GM18526 (cell line): ENCODE results near the gene DNM3.

ENCODE experiments used
- POLR2A ChIP-seq: IDR thresholded peaks from 3 replicates; pipeline ENCODE4 v1.6.1; 2011; ENCODE audit not compliant: insufficient read length; ENCODE audit errors: extremely low read depth

DNM3 gene

DNA sequence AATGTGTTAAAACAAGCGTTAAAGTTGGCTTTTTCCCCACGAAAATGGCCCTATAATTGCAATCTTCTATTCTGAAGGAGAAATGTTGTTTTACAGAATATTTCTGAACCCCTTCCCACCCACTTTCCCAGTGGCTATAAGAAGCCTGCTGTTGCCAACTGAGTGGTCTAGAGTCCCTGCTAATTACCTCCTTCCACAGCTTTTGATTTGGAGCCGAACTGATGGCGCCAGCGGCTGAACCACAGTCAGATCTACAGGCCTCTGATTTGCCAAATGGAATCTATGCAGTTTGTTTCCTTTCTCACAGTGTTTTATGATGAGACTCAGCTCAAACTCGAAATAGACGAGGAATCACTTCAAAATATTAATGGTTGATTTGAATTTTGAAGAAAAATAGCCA is 503.1 kb downstream of the DNM3 start:
- no peak for TF ChIP-seq POLR2A

DNA sequence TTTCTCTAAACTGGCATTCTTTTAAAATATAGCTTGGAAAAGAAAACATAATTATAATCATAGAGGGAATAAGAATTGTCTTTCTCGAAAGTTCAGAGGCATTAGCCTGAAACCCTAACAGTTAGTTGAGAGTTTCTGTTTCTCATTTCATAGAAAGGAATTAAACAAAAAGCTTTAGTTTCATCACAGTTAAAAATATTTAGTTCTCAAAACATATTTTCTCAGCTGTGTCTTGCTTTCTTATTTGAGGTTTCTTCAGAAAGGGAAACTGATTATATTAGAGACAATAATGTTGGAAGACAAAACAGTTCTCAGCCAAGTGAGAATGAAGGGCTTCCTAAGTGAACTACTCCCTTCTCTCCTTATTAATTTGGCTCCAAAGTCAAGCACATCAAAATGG is 503.8 kb downstream of the DNM3 start:
- no peak for TF ChIP-seq POLR2A

DNA sequence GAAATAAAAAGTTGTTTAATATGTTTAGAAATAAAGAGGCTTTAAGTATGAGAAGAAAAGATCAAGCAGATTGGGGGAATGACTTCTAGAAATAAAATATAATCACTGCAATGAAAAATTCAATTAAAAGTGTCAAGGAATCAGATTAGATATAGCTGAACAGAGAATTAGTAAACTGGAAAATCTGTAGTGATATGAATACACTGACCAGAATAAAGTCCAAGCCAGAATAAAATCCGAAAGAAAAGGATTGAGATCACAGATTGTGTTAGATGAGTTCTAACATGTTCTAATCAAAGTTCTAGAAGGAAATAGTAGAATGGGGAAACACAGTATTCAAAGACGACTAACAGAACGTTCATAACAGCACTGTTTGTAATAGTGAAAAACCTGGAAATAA is 506.1 kb downstream of the DNM3 start:
- TF ChIP-seq POLR2A: no peak

DNA sequence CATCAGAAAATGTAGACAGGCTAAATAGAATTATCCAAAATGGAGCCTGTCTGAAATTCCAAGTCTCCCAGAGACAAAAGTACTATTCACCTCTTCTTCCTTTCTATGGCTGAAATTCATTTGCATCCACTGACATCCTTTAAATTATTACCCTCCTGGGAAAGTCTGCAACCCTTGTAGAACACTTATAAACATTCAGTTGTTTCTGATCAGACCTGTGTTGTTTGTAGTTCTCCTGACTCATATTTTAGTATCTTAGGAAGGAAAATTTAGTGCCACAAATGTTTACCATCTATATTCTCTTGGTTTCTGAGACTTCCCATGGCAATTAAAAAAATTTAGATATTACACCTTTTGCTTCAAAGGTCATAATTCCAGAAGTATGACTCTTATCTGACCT is 509.6 kb downstream of the DNM3 start:
- TF ChIP-seq POLR2A: no peak

DNA sequence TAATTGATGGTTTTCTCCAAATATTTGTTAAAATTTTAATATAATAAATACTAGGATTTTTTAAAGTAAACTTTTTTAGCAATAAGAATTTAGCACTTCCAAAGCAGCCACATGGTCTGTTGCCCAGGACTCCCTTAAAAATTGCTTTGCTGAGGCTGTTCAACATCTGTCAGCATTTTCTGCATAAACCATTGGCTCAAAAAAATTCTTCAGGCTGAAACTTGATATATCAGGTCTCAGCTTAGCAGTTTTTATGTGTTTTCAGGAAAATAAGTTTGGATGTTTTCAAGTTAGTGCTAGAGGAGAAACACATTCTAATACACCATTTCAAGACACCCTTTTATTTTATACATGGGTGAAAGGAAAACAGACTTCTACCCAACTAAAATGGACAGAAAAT is 510.0 kb downstream of the DNM3 start:
- no peak for TF ChIP-seq POLR2A

DNA sequence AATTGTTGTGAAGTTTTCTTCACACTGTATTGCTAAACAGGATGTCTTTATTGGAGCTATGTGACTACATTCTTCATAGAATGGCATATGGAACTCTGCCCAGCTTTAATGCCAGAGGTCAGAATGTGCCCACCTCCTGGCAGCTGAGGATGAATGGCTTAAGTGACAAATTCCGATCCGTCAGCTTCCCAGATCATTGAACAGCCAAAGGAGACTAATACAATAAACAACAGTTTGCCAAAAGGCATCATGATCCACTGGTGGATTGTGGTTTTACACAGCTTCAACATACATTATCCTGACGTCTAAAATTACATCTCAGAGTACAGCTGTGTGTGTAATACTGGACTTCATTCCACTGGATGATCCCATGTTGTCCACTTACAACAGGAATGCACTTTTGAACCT is 510.5 kb downstream of the DNM3 start:
- TF ChIP-seq POLR2A: no peak

DNA sequence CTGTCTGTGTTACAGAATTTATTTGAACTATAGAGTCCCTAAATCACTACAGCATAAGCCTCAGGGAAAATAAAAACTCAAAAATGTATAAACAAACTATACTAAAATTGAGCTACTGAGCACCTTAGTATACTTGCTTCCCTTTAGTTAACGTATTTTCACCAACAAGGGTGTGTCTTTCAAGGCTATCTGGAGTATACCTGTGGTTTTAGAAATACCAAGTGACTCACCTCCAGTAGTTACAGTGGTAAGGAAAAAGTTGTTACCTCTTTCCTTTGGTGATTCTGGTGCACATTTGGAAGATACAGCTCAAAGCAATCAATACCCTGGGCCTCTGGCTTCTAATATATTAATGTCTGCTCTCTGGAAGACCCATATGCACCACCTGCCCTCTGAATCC is 511.1 kb downstream of the DNM3 start:
- TF ChIP-seq POLR2A: no peak

DNA sequence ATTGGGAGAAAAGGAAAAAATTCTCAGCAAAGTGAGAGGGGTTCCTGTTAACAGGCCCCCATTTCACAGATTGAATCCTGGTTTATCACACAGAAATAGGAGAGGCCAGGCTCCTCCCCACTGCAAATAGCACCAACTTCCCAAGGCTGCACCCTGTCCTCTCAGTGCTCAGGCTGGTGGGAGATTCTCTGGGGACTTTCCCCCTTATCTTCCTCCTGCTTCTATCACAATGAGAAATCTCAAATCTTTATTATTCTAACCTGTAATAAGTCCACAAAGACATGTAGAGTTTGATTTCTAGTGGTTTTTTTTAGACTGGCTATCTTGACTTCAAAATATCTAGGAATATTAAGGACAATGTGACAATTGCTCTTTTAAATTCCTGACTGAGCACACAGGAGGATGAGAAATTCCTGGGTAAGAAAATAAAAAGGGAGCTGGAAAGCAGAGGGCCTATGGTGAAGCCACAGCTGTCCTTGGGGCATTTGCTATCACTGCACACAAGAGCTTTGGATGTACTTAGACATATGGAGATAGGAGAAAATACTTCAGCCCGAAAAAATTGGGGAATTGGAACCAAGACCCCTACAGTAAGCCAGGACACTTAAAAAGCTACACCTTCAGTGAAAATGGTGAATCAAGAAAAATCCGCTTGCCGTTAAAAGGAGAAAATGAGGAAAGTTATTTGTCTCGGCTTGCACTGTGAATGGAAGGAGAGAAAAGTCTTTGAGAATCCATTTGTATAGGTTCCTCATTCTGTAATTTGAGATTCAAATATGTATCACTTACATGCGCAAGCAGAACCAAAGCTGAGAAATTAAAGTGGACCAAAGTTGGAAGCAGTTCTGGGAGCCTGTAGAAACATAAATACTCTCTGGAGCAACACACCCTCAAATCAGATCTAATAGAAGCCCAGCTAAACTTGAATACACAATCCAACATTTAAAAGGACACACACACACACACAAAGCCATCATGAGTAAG is 513.3 kb downstream of the DNM3 start:
- TF ChIP-seq POLR2A: no peak

DNA sequence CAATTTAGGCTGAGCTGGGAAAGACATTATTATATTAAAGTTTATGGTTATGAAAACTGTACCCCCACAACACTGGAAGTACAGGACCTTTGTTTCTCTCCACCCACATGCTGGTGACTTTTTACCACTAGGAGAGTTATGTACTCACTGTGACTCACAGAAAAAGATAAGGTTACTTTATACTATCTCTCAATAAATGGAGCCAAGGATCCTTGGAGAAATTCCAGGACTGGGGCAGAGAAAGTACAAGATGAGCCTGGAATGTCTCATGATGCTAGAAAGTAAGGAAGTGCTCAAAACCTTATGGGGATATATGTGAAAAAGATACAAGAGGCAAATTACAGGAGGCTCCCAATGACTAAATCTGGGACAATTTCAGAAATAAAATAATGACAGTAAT is 515.3 kb downstream of the DNM3 start:
- no peak for TF ChIP-seq POLR2A

DNA sequence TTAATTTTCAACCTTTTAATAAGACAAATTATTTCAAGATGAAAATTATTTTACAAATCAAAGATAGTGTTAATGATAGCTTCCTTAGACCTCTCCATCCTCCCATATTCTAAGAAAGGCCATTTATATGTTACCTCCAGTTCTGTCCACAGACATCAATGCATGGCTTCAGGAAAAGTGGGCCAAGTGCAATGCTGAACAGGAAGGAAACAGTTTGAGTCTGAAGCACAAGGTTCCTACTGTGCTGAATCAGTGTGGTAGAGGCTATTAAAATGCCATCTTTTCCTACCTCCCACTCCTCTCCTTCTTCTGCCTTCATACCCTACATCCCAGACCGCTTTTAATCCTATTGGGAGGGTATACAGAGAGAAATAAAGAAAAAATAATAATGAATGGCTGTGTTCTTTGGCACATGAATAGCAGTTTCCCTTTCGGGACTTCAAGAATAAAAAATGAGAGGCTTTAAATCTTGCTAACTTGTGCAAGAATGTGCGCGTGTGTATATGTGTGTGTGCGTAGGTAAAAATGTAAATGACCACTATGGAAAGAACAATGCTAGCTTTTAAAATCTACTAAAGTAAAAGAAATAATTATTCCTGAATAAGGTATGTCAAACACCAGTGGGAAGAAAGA is 516.6 kb downstream of the DNM3 start:
- no peak for TF ChIP-seq POLR2A

DNA sequence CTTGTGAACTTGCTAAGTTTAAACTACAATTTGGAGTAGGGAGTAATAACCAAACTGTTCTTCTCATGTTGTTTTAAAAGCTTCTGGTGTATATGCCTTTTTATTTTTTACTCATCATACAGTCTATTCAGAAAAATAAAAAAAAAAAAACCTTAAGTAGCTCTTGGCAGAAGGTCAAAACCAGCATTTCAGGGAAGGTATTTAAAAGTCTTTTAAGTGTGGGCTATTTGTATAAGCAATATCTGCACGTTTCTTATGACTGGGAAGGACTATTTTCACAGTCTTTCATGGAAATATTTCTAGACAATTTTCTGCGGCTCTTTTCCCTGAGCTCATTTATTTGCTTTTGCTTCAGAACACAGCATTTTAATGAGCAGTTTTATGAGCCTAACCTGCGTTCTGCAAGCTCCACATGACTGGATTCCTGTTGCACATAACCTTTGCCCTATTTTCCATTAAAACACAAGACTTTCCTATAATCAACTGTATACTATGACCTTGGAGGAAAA is 518.2 kb downstream of the DNM3 start:
- no peak for TF ChIP-seq POLR2A

DNA sequence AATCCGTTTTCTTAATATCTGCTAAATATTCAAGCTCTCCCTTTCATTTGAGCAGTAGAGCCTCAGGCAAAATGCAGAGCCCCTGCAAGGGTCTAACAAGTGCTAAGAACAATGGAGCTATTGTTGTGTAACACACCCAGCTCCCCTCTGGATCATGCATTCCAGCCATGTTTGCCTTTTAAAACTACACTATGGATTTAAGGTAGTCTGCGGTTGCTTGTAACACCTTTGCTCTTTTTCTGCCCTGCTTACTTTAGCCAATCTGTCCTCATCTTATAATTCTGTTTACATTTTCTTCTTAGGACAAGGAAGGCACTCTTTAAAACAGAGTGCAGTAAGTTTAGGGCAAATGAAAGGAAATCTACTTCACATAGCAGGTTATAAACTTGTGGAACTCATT is 519.2 kb downstream of the DNM3 start:
- TF ChIP-seq POLR2A: no peak

DNA sequence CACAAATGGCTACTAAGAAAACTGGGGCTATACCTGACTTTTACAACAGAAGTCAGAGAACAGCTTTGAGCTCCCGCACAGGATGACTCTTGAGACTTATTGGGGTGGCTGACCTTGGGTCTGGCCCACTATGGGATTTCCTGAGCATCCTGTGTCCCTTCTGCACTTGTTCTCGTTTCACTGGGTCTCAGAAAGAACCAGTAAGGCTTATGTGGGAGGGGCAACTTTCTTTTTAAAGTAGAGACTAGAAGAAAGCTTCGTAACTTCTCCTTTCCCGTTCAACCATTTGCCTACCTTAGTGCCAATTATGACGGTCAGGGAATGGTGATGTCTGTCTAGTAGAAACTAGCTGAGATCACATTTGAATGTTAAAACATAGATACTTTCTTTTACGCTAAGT is 519.7 kb downstream of the DNM3 start:
- no peak for TF ChIP-seq POLR2A

DNA sequence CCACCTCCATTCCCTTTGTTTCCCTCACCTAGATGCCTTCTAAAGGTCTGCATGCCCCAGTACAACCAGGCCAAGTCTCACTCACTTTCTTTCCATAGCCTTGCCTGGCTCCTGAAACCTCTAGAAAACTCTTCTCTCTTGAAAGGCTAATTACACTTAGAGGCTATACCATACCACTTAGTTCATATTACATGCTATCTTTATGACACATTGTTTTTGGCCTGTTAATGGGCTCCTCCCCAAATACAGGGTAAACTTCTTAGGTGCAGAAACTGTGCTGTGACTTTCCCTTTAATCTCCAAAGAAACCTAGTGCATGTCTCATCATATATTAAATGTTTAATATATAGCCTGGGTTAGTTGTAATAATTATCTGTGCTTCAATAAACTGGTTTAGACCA is 522.6 kb downstream of the DNM3 start:
- no peak for TF ChIP-seq POLR2A

DNA sequence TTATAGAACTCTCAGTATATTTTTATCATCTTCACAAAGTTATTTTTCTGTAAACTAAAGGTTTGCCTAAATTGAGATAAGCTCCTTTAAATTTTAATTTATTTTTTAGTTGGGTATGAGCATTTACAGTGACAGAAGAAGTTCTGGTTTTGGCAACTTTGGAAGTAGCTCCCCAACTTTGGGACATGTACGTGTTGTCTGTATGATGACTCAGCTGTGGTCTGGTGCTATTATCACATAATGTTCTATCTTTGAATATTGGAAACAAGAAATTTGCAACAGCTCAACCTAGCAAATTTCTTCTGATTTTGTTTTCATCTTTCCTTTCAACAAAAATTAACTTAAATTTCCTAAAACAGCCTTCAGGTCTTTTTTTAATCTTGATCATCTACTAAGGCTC is 532.6 kb downstream of the DNM3 start:
- TF ChIP-seq POLR2A: no peak

DNA sequence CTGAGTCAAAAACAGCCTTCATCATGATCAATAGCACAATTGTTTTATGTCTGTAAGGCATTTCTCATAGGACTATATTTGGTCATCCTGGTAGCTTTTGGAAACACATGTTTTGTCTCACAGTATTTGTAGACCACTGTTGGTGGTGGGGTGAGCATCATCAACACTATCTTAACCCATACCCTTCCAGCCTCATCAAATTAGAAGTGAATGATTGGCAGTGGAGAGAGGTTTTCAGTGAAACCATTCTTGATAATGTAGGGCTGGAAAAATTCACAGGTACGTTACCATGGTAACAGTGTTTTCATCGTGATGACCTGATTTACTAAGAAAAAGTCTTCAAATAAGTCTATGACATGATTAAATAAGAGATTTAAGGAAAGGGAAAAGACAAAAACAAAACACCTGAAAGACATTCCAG is 533.9 kb downstream of the DNM3 start:
- TF ChIP-seq POLR2A: no peak
